GM19351 (cell line): Measurements from ENCODE around the gene F2RL2.
"Not testable (repeated sequence)": the region's sequence is repeated elsewhere in the genome, so short reads cannot be mapped to it uniquely, and the experiment has no call there.

Experiments
- ATAC-seq: cut with Tn5 transposase; IDR thresholded peaks from one replicate; pipeline ENCODE4 v1.9.1; 2021; ENCODE audit warnings: mild to moderate bottlenecking, moderate library complexity; ENCODE audit not compliant: unreplicated experiment

F2RL2 gene

DNA sequence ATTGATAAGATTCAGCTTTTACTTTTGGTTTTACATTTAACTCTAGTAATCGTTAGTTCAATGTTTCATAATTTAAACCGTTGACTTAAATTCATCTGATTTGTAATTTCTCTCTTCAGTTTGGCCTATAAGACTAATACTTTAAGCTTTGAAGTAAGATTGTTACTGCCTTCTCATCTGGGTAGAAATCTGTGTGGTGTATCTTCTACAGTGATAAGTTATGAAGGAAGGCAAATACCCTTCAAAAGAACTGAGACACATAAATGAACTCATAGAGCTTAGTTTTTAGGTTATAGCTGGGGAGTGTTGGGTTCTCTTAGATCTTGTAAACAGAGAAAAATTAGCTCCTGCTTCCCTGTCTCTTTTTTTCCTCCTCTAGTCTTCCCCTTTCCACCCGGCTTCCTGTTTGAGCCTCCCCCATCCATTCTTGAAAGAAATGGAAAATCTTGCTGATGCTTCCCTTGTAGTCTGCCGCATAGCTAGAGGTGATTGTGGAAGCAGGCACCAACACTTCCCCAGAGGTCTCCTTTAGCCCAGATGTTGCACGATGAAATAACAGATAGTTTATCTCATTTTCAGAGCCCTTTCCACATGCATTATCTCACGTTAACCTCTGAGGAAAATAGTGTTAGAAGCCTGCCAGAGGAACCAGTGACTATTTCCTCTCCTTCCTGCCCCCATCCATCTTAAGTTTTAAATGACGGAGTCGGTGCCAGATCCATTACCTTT, 2.0 kb upstream of the F2RL2 start:
- no peak for ATAC-seq

DNA sequence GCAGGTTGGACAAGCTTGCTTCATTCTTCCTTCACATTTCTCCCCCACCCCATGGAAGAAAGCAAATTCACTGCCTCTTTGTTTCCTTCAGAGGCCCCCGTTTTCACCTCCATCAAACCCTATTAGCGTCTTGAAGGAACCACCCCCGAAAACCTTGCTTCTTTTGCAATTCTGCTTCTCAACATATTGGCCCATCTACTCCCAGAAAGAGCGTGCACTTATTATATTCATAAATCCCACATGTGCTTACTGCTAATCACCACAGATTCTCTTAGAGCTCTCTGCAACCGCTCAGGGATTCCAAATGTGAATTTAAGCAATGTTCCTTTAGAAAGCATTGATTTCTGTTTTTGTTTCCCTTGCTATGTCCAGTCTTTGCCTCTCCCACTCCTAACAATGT, 1.1 kb downstream of the F2RL2 start:
- ATAC-seq: no peak

DNA sequence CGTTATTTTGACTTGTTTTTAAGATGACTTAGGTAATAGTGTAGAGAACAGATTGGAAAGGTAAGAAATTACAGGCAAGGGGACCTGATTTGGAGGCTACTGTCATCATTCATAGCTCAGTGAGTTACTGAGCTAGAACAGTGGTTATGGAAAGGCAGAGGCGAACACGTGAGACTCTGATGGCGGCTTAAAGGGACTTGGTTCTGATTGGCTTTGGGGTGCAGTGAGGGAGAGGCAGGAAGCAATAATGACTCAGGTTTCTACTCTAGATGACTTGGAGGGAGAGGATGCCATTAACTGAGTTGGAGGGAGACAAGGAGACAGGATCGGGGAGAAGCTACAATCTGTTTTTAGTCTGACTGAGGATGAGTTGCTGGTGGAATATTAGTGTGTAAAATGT, 3.0 kb downstream of the F2RL2 start:
- no peak for ATAC-seq

DNA sequence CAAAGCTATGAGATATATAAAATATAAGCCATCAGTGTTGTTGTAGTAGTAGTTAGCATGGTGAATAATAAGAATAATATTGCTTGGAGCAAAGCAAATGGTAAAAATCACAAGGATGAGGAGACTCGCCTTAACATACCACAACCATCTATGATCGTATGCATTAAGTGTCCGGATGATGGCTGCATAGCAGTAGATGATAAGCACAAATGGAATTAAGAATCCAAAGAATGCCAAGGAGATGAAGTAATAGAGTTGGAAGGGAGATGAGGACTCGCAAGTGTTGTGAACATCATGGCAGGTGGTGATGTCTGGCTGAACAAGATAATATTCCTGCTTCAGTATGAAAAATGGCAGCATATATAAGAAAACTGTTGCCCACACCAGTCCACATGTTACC, 5.5 kb downstream of the F2RL2 start:
- no peak for ATAC-seq

DNA sequence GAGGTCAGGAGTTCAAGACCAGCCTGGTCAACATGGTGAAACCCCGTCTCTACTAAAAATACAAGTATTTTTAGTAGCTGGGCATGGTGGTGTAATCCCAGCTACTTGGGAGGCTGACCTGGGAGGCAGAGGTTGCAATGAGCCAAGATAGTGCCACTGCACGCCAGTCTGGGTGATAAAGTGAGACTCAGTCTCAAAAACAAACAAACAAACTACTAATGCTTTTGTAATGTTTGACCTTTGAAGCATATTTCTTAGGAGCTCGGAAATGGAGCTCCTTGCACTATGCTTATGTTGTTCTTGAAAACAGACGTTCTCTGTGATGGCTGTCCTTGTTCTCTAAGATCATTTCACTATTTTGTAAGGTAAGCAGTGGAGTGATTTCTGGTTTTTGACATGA, 6.0 kb downstream of the F2RL2 start:
- no peak for ATAC-seq

DNA sequence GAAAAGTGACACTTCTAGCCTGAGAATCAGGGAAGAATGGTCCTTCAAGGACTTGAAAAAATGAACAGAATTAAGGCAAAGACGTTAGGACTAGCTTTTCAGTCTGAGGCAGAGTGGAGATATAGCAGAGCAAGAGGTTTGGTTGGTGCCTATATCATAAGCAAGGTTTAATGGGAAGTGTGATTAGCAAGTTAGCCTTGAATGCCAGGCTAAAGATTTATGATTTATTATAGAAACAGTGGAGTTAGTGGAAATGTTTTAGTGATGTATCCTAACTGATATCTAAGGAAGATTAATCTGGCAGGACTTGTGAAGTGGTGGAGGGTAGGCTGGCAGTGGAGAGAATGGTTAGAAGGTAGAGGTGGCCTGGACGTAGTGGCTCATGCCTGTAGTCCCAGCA, 7.0 kb downstream of the F2RL2 start:
- no peak for ATAC-seq

DNA sequence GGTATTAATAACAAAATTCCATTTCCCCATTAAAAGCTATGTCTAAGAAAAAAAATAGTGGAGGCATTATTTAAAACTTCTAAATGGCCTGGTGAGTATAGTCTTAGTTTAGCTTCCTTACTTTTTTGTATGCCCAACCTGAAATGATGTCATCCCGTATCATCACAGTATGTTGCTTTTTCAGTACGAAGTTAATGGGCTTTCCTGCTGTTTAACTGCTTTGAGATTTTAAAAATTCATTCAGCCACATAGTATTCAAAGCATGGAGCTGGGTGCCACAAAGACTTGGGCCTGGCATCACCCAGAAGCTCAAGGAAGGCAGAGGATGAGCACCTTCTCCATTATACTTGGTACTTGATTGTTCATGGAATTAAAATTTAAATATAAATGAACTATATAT, 7.4 kb downstream of the F2RL2 start:
- no peak for ATAC-seq

DNA sequence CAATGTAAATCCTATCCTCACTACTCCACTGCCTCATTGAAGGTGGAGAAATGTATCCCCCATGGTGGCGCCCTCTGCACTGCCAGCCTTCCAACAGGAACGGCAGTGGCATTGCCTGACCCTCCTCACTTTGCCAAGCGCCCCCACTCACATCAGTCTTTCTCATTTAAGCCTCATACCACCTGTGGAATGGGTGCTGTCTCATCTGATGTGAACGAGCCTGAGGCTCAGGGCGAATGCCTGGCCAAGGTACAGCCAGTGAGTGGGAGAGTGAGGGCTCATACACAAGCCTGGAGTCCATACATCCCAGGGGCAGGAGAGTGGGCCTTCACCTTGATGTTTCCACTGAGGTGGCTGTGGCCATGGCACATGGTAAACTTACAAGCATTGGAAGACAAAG, 10.3 kb downstream of the F2RL2 start:
- ATAC-seq: no peak

DNA sequence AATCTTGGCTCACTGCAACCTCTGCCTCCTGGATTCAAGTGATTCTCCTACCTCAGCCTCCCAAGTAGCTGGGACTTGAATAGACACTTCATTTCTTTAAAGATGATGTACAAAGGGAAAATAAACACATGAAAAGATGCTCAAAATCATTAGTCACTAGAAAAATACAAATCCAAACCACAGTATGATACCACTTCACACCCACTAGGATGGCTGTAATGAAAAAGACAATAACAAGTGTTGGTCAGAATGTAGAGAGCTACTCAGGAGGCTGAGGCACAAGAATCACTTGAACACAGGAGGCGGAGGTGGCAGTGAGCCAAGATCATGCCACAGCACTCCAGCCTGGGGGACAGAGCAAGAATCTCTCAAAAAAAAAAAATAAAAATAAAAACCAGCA, 13.0 kb downstream of the F2RL2 start:
- ATAC-seq: no peak

DNA sequence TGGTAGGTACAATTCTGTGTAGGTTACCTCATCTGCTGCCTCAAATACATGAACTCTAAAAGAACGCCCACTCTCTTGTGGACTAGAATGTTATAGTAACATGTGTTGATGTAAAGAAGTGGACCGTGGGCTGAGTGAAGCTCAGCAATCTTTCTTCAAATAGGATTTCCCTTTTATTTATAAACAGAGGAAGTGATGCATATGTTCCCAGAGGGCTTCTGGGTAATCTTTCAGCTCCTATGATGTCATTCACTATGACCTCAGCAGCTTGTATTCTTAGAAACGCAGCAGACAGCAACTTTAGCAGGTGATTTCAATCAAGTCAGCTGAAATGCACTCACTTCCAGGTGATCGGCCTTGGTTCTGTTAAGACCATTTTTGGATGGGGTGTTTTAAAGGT, 14.4 kb downstream of the F2RL2 start:
- no peak for ATAC-seq

DNA sequence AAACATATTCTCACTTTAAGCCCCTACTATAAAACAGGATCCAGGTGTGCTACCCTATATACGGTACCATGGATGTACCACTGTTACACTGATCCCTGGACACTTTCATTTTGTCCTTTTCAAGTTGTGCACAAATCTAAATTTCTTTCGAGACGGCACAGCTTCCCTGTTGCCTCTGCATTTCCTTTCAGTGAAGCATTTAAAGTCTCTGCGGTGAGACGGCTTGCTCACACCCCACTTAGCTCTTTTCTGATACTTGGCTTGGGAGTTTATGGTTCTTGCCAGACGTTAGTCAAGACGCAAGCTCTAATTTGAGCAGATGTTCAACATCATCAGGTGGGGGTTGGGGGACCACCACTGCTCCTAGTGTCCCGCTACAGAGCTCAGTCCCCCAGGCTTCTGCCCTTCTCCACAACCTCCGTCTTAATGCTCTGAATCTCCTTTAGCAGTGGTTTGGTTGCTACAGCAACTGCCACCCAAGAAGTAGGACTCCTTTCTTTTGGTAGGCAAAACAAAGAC, 15.8 kb downstream of the F2RL2 start:
- no peak for ATAC-seq

DNA sequence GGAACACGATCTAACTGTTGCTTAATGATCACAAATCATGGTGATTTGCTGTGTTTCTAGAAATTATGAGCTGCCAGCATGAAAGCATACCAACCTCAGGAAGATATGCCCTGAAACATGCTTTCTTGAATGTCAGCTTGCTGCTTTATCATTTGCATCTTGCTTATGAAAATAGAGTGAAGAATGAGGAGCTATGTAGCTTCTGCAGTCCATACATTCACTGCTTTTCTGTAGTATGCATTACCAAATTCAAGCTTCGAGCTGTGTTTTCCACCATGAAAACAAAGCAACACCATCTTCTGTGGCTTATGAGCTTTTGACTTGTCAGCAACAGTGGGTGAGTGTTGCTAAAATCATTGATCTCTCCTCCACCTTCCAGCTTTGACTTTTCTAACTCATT, 16.5 kb downstream of the F2RL2 start:
- no peak for ATAC-seq

DNA sequence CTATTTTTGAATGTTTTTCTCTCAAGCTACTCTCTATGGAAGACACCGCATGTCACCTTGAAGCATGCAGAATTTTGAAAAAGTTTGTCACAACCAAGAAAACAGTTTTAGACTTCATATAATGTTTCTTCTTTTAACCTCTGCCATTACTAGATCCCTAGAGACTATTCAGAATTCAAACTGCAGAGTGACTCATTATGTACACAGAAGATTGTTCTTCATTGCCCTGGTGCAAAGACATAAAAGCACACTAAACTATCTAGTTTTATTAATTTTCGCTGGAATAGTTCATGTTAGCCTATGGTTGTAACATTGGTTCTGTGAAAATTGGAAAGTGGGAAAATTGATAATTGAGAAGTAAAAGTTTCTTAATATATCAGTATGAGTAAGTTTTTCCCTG, 18.4 kb downstream of the F2RL2 start:
- no peak for ATAC-seq

DNA sequence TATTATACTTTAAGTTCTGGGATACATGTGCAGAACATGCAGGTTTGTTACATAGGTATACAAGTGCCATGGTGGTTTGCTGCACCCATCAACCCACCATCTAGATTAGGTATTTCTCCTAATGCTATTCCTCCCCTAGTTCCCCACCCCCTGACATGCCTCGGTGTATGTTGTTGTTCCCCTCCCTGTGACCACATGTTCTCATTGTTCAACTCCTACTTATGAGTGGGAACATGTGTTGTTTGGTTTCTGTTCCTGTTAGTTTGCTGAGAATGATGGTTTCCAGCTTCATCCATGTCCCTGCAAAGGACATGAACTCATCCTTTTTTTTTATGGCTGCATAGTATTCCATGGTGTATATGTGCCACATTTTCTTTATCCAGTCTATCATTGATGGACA, 19.2 kb downstream of the F2RL2 start:
- ATAC-seq: not testable (repeated sequence)

DNA sequence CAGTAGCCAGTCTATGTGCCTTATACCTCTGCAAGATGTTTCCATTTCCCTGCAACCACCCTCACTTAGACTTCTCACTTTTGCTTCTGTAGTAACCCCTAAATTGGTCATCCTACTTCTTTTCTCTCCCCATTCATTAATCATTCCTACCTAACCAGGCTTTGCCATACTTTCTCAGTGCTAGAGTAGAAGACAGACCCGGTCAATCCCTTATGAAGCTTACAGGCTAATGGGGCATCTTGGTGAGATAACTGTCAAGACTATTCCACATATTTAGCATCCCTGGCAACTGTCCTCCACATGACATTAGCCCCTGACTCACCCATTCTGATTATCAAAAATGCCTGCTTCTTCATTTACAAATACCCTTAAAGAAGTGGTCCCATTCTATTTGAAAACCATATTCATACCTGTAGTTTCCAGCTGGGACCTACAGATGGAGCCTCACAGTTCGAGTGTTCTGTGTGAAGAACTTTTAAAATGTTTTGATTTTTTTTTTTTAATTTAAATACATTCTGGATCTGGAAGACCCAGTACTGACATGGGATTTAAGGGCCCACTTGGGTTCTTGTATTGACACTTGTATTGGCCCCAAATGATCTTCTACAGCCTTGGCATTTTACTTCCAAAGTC, 21.0 kb downstream of the F2RL2 start:
- ATAC-seq: no peak

DNA sequence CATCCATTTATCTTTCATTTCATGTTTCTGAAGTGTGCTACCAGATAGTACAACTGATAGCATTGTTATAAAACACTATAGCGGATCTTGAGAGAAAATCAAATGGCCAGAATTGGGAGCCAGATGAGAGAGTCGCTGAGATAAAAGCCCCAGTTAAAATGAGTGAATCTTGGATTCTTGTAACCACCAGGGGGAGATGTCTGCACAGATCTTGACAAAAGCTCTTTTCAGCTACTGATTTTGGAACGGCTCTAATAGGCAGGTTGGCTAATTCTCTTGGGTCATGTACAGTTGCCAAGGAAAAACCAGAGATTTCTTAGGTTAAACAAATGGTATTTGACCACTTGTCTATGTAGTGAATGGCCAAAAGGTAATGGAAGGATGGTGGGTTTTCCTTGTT, 21.7 kb downstream of the F2RL2 start:
- no peak for ATAC-seq

DNA sequence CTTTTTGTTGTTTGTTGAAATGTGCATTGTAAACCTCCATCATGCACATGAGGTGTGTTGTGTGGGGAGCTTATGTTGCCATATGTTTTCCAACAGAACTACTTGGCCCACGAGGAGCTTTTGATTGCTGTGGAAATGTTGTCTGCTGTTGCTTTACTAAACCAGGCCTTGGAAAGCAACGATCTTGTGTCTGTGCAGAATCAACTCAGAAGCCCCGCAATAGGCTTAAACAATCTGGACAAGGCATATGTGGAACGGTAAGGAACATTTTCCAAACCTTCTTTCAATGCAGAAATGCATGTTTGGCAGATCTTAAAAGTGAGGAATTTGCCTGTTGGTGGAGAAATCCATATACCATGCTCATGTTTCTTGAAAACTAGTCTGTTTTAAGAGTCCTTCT, 22.5 kb downstream of the F2RL2 start:
- ATAC-seq: no peak

DNA sequence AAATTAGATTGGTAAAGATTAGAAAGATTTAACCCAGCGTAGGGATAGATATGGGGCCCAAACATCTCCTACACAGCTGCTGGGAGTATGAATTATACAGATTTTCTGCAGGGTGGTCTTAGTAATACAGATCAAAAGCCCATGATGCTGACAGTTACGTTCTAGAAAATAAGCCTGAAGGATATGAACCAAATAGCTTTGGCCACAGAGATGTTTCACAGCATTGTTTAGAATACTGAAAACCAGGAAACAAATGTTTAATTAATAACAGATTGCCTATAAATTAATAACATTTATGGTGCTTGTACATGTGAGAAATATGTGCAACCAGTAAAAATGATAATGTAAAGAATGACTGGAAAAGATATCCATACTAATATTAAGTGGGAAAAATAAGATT, 24.7 kb downstream of the F2RL2 start:
- no peak for ATAC-seq

DNA sequence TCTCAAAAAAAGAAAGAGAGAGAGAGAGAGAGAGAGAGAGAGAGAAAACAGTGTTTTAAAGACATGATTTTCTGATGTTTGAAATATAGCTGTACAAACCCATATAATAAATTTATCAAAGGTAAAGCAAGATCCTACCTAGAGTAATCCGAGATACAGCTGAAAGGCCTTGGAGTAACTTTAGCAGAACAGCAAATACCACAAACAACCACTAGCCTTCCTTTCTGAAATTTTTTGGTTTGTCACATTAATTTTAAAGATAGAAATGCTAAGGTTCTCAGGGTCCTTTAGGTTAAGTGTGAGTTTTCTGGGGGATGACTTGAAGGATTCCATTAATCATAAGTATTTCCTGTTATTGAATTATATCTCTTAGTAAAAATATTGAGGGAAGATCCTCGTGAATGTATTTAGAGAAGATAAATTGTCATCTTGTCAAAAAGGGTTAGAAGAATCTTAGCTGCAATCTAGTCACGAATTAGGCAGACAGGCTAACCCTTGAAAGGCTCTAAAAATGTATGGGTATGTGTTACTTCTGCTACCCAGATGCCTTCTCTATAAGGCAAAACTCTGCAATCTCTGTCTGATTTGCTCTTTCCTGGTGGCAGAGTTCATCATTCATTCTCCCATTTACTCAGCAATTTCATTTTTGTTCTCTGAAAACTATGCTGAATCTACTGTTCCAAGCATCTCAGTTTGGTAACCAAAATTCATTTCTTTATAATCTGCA, 27.3 kb downstream of the F2RL2 start:
- ATAC-seq: no peak

DNA sequence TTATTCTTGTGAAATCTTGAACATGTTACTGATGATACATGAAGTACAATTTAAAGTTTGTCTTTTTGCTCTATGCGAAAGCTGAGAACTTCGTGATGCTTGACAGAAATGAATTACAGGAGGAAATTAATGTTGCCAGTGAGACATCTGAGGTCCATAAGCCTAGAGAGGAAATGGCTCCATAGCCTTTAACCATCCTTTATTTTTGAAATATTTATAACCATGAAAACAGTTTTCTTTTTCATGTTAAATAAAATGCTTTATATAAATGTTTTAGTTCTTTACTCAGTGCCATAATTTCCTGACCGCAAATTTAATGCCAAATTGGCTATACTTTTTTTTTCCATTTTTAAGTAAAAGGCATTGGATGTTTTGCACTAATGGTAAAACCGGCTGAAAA, 29.1 kb downstream of the F2RL2 start:
- no peak for ATAC-seq

DNA sequence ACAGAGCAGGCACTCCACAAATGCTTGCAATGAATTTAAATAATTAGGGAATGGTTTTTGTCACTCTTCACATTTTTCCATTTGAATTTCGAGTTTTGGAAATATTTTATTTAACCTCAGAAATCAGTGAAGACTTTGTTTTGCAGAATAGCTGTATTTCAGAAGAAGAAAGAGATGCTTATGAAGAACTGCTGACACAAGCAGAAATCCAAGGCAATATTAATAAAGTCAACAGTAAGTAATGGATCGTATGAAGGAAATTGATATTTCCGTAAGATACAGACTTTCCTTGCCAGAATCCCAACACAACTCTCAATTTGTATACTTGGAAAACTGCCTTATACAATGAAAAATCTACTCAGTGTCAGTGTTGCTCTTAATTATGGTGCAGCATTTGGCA, 30.5 kb downstream of the F2RL2 start:
- ATAC-seq: no peak

DNA sequence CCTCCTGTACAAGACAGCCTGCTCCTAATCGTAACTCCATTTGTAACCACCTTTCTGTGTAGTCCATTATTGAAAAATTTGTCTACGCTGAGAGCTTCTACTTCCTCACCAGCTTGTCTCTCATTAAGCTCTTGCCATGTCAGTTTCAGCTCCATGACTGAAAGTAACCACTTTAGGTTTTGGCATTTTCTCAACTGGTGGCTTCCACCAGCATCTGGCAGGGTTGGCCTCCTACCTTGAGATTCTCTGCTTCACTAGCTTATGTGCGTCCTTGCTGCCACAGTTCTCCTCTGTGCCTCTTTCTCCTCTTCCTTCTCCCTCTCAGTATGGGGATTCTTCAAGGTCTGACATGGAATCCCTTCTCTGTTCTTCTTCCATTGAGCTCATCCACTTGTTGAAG, 31.8 kb downstream of the F2RL2 start:
- no peak for ATAC-seq
